ENCODE results near the gene HTRA2.

HTRA2 gene

DNA sequence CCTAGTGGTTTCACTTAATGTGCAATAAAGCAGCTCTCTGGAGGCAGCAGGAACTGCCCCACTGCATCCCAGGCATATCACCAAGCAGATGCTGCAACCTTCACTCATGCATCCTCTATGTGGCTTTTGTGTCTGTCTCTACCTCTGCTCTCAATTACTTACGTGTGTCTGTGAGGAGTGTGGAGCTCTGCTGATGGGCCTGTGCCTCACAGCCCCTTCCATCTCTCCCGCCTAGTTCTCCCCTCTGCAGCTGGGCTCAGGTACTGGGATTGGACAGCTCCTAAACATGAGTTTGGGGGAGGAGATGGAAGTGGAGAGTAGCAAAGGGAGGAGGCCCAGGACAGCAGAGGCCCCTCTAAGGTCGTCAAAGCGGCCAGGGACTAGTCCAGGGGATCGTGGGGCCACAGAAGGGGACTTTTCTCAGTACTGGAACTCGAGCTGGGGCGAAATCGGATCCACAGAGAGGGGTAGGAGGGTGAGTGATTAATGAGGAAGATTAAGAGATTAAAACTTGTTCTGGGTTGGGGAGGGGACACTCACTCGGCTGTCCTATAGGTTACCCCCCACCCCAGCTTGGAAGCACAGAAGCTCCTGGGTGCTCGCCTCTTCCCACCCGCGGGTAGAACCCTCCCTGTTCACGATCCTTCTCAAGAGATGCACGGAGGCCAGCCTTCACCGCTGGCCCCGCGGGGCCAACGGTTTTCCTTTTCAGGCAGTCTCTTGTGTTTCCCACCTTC, 28.2 kb upstream of the HTRA2 start:
- DNase-seq: no peak

DNA sequence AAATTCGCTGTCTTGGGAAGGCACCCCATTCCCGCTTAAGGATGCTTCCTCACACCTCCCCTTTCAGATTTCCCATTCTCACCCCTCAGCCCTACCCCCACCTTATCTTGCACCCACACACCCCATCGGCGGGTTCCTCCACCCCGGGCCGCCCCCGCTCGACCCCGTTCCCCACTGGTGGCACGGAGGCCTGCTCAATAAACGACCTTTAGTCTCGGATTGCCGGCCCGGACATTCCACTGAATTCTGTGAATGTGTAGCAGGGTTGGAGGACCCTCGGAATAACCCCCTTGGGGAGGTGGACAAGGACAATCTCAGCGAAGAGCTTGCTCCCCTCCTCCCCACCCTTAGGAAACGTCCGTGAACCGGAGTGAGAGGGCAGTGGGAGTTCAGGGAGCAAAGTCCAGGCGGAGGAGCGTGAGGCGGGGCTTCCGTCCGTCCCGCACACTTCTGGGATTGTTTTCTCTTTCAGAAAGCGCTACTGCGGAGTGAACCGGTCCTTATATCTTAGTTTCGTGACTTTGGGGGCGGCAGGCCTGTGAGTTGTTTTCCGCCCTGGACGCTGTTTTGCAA, 27.5 kb upstream of the HTRA2 start:
- no peak for DNase-seq

DNA sequence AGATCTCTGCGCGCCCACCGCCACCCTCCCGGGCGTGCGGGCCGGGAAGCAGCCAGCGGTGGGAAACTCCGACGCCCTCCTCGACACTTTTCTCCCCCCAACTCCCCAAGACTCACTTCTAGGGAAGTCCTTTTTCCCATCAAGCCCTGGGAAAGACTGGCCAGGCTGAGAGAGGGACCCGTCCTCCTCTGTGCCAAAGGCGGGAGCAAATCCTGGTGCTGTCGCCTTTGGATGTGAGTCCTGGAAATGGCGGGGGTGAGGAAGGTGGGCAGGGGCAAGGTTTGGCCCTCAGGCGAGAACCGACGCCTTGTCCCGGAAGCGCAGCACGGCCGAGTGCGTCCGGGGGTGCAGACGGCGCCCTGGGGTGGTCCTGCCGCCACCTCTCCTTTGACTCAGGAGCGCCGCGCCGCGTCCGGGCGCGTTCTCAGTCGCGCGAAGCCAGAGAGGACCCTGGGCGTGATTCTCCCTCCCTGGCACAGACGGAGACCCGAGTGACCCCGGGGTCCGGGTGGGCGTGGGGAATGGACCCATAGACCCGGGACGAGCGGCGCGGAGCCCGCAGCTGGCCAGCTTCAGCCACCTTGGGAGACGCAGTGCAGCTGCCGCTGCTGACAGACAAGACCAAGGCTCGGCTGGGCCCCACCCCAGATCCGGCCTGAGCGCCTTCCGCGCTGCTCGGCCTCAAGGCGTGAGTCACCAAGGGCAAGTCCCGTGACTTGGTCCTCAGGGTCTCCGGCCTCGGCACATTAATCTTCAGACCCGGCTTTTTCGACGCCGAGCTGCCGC, 26.8 kb upstream of the HTRA2 start:
- DNase-seq: peak; percentile 17

DNA sequence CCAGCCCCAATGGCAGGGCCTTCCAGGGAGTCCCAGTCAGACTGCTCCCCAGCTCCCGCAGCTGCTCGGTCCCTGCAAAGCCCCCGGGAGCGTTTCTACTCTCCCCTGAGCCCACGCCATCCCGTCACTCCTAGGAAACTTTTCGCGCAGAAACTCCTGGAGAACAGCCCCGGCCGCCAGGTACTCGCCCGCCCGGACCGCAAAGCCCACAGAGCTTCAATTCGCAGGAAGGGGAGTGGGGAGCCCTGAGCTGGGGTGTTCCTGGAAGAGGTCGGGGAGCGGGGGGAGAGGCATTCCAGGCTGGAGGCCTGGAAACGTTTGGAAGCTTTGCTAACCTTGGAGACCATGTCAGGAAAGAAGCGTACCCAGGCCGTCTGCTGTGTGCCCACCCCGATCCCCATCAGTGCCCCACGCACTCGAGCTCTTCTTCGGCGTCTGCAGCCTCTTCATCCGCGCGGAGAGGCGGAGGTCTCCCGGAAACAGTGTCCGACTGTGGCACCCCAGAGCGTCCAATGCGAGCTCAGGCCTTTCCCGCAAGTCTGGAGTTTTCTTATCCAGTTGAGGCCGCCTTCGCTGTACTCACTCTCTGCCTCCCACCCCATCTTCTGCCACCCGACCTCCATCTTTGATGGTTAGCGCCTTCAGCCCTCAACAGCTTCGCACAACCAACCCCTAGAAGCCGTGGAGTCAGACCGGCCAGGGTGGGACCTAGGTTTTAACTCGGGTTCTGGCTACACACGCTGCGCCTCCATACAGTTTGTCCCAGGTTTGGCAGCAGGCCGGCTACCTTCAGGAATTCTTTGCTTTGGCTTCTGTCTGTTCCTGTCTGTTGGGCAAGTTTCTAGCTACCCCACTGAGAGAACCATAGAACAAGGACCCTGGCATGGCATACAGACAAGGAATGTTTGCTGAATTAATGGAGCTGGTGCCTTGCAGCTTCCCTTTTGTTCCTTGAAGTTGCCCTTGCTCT, 25.9 kb upstream of the HTRA2 start:
- DNase-seq: no peak

GRCh38 chr2:74504591-74504990, 25.1 kb upstream of the HTRA2 start:
- no peak for DNase-seq

DNA sequence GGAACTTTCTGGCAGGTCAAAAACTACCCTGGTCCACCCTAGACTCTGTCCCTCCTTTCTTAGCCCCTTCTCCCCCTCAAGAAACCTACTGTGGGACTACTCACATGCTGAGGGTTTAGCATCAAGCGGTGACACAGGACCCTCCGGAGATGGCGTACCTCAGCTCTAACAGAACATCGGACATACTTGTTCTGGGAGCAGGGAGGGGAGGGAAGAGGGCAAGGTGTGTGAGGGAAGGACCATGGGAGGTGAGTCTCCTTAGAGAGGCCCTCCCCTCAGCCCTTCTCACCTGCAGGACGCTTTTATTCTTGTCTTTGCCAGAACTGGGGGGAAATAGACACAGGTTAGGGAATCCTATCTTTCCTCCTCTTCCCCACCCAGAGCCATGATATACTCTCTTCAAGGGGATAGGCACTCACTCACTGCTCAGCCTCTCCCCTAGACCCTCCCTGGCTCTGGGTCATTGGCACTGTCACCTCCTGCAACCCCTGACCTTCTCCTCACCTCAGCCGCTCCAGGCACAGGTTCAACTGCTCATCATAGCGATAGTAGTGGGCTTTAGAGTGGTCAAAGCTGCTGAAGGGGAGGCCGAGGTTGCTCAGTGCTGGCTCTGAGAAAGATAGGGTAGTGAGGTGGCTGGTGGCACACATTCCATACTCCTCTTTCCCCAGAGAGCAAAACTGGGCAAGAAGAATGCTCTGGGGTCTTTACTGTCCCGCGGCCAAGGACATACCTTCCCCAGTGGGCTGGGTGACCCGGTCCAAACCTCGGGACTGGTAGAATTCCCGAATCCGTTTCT, 24.1 kb upstream of the HTRA2 start:
- DNase-seq: no peak

GRCh38 chr2:74507145-74507925, 22.4 kb upstream of the HTRA2 start, which contains the start of gene PCGF1:
PCGF1 (minus strand) TSS chr2:74507695; CDS start chr2:74507668, 27 bp downstream.
- DNase-seq: peak; percentile 91

DNA sequence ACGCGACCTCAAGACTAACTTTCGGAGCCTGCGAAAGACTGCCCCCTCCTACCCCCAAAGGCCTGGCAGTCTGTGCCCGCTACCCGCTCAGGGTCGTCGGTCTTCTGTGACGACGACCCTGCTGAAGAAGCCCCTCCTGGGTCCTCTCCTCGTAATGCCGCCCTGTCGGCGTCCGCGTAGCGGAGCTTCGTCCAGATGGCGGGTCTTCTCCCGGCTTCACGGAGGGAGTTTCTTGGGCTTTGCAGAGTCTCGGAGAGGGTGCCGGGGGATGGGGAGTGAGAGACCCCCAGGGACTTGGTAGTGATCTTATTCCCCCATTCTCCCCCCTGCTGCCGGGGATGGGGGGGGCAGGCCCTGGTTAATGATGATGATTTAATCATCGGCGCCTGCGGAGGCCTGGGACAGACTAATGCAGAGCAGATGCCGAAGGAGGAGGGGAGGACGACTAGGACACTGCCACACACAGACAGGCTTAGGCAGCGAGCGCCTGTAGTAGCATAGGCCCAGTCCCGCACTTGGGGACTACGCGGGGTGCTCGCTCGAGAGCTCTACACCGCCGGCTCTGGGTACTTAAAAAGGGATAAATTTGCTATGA, 21.7 kb upstream of the HTRA2 start:
- peak; percentile 21 for DNase-seq

- no peak for DNase-seq
Measured at GRCh38 chr2:74510272-74510671, 19.5 kb upstream of the HTRA2 start.

DNA sequence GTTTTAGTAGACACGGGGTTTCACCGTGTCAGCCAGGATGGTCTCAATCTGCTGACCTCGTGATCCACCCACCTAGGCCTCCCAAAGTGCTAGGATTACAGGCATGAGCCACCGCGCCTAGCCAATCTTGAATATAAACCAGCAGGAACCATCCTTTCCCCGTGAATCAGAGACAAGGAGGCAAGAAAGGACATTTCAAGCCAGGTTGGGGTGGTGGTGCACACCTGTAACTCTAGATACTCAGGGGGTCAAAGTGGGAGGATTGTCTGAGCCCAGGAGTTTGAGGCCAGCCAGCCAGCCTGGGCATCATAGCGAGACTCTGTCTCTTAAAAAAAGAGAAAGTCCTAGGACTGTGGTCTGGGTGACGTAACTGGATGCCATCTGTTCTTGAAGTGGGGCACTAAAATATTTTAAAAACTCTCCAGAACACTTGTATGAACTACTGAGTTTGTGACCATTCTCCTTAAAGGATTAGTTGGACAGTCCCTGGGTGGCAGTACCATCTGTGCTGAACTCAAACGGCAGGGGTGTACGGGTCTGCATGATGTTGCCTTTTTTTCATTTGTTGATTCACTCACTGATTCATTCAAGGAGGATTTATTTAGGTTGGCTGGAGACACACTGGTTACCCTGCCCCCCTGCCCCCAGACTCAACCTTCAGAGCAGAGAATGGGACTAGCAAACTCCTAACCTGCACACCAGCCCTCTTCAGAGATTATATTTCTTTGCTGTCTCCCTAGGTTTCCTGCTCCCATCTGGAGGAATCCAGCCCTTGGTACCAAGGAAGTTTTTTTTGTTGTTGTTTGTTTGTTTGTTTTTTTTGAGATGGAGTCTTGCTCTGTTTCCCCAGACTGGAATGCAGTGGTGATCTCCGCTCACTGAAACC, 18.4 kb upstream of the HTRA2 start:
- no peak for DNase-seq

DNA sequence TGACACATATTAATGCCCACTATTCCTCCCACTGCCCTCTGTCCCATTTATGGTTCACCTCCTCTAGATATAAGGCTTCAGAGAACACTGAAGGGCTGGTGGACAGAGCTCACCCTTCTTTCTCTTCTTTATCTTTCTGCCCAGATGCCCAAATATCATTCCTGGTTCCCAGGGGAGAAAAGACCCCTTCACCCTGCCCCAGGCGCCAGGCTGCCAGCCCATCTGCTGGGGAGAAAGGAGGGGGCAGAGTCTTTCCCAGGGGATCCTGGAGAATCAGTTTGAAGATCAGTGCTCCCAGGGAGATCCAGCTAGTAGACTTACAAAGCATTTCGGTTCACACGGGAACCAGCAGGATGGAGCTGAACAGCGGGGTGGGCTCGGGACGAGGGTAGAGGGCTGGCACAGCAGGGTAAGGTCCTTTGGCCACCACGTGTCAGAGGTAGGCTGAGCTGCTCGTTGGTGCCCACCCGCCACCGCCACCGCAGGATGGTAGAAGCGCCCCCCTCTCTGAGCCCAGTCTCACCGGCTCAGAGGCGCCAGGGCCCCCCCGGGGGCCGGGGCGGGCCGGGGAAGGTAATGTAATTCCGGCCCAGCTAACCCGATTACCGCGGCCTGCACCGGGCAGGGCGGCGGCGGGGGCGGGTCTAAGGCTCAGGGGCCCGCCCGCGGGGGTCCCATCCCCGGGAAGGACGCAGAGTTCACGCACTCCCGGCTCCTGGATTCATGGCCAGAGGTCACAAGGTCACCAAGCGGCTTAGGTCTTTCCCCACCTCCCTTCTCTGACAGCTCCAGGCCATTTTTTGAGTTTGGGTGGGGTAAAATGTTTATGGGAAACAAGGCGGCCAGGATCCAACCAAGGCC, 16.8 kb upstream of the HTRA2 start:
- no peak for DNase-seq

DNA sequence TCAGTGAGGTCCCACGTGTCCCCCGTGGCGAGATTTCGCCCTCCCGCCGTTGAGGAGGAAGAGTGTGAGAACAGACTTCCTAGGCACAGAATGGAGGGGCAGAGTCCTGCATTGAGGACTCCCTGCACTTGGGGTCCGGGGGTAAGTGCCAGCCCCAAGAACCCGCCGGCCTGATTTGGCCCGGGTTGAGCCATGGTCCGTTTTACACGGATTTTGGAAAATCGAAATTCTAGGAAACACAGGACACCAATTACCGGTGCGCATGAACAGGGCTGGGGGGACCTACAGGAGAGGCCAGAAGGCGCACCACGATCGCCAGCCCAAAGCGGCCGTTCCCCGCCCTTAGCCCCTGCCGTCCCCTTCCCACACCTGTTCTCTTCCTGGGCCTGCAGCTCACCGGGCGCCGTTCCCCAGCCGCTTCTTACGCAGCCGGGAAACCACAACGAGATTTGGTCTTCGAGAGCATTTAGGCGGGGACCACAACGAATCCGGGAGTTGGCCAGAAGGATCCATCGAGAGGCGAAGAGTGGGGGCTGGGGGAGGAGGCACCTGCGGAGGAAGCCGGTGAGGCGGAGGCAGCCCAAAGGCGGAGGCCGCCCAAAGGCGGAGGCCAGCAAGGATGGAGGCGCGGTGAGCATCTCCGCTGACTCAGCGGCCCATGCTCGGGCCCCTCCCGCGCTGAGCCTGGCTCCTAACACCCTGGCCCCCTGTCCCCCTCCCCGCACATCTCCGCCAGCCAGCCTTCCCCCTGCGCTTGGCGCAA, 15.9 kb upstream of the HTRA2 start:
- DNase-seq: no peak

DNA sequence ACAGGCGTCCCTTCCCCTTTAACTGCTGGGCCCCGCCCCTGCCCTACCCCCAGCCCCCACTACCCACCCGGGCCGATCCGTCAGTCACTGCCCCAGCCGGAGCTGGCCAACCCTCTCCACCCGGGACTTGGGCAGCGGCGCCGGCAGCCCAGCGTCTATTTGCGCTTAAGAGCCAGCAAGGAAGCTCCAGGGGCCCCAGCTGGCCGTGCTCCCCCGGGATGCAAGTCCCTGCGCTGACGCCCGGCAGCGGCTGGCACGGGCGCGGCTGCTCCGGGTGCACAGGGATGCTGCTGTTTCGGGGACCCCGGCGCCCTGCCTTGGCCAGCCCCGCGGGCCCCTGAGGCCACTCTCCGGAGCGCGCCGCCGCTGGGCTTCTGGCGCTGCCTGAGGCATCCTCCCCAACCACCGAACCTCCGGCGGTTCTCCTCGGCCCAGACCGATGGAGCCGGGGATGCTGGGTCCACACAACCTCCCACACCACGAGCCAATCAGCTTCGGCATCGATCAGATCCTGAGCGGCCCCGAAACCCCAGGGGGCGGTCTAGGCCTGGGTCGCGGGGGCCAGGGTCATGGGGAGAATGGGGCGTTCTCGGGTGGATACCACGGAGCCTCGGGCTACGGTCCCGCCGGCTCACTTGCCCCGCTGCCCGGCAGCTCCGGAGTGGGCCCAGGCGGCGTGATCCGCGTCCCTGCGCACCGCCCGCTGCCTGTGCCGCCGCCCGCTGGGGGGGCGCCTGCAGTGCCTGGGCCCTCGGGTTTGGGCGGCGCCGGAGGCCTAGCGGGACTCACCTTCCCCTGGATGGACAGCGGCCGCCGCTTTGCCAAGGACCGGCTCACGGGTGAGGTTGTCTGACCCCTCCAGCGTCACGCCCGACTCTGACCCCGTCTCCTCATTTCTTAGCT, 15.1 kb upstream of the HTRA2 start, which contains the start of gene TLX2:
TSS of gene TLX2 (plus strand) at position 83 of the 903 bp plus-strand sequence. CDS start at position 440, 357 bp downstream.
- DNase-seq: no peak

DNA sequence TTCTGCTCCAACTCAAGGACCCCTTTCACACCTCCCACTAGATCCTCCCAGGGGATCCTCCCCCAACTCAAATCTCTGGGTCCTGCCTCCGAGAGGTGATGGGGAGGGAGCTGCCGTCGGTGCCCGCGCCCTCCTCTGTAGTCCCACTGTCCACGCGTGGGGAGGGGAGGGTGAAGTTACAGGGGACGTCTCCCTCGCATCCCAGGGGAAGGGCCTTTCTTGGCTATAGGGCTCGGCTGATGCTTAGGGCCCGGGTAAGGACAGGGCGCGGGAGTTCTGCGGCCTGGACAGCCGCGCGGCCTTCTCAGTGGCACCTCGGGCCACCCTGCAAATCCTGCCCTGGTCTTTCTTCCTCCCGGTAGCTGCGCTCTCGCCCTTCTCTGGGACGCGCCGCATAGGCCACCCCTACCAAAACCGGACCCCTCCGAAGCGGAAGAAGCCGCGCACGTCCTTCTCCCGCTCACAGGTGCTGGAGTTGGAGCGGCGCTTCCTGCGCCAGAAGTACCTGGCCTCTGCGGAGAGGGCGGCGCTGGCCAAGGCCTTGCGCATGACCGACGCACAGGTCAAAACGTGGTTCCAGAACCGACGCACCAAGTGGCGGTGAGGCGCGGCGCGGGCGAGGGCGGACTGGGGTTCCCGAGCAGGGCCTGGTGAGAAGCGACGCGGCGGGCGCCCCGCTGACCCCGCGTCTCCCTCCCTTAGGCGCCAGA, 14.3 kb upstream of the HTRA2 start:
- DNase-seq: no peak

DNA sequence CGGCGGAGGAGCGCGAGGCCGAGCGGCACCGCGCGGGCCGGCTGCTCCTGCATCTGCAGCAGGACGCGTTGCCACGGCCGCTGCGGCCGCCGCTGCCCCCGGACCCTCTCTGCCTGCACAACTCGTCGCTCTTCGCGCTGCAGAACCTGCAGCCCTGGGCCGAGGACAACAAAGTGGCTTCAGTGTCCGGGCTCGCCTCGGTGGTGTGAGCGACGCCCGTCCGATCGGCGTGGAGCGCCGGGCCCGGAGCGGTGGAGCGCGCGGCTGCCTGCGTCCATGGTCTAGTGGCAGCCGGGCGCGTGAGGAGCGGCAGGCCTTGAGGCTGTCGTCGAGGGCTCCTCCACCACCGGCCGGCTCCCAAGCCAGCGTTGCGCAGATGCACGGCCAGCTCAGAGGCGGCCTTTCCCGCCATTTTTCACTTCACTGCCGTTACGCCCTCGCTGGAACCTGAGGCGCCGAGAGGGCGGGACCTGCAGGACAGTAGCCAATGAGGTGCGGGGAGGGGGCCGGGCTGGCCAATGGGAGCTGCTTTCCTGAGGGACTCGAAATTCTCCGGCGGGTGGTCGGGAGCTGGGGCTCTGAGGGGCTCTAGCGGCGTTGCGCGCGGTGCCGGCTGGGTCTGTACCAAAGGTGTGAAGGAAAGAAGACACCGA, 13.6 kb upstream of the HTRA2 start:
- no peak for DNase-seq
